Transverse colon (tissue), 4 donors: ENCODE results near the gene ANO1. TPM values are rescaled to one million over a fixed set of nuclear protein-coding genes. Genes with fewer than 3 reads are reported as not detected.

Experiments used
- DNase-seq: peaks from one replicate; pipeline ENCODE4 v3.0.0-alpha.2; 2019
- H3K27ac ChIP-seq, 4 donors: fragments of 200-600 bp; sonication (generic); 2 replicates each; pipeline ENCODE4 v1.5.1; 2016 to 2018; ENCODE audit warnings: inconsistent platforms in 4 of 4
- H3K27me3 ChIP-seq: fragments of 200-600 bp; sonication (generic); 2 replicates; pipeline ENCODE4 v1.5.1; 2017; ENCODE audit warnings: inconsistent platforms
- H3K36me3 ChIP-seq, 4 donors: fragments of 200-600 bp; sonication (generic); 2 replicates each; pipeline ENCODE4 v1.5.1; 2017 to 2019; ENCODE audit warnings: inconsistent platforms in 4 of 4
- H3K4me1 ChIP-seq, 4 donors: fragments of 200-600 bp; sonication (generic); 2 replicates each; pipeline ENCODE4 v1.5.1; 2017 to 2020; ENCODE audit warnings: inconsistent platforms in 4 of 4
- H3K4me3 ChIP-seq, 4 donors: fragments of 200-600 bp; sonication (generic); 1 replicate in 1 of 4; 2 replicates in 3 of 4; pipeline versions ENCODE4 v1.5.1 to v1.6.1; 2017 to 2019; ENCODE audit warnings: inconsistent platforms in 4 of 4
- H3K9me3 ChIP-seq, 2 donors: fragments of 200-600 bp; sonication (generic); 2 replicates each; pipeline ENCODE4 v1.5.1; 2017 to 2019; ENCODE audit warnings: inconsistent platforms in 2 of 2
- EP300 ChIP-seq: sonication (generic); formaldehyde crosslinking; IDR thresholded peaks from one replicate; pipeline ENCODE4 v1.6.1; 2017; ENCODE audit warnings: antibody characterized with exemption, low read depth
- POLR2A ChIP-seq: fragments of 450-650 bp; IDR thresholded peaks from one replicate; pipeline ENCODE4 v1.6.1; 2016; ENCODE audit warnings: antibody characterized with exemption, mild to moderate bottlenecking, moderate library complexity
- POLR2AphosphoS5 ChIP-seq, 3 donors: sonication (generic); formaldehyde crosslinking; IDR thresholded peaks; one replicate each; pipeline ENCODE4 v1.6.1; 2016; ENCODE audit warnings: antibody characterized with exemption in 3 of 3
- WGBS, 2 donors: methylation state at CpG; one replicate each; pipeline ENCODE4 v1.1.5; 2018; ENCODE audit warnings: low coverage in 1 of 2; 5-methylcytosine and 5-hydroxymethylcytosine counted together
- in situ Hi-C, 4 donors: fragments of 200-750 bp; cut with MboI; loops; one replicate each; pipeline versions ENCODE4 v1.15.0 to v1.15.1; 2017; ENCODE audit warnings: low sequenced_read_pairs in 3 of 4, low pct_ligation_motif_present in 1 of 4, low pct_unique_long_range_greater_than_20kb in 1 of 4
- intact Hi-C: fragments of 100-400 bp; cut with DNase I; formaldehyde crosslinking; loops from one replicate; pipeline ENCODE4 v1.15.1; 2023; ENCODE audit warnings: low total_unique reads
- total RNA-seq, 4 donors: library from RNA; depleted of rRNA; stranded (reverse); fragments of >200 nt; gene quantifications; one replicate each; pipeline ENCODE4 v1.1.0, GENCODE V29; 2016
- TF ChIP-seq, protein P1 (sequence below), 5 experiments: fragments of 200-600 bp in 3 of 5; fragments of 450-650 bp in 2 of 5; sonication (generic) in 3 of 5; IDR thresholded peaks; 1 replicate in 2 of 5; 2 replicates in 3 of 5; pipeline ENCODE4 v1.5.1; 2016 to 2017; ENCODE audit warnings: antibody characterized with exemption in 5 of 5, inconsistent platforms in 3 of 5, mild to moderate bottlenecking in 2 of 5, moderate library complexity in 1 of 5

ANO1 gene
- total RNA-seq, 4 donors from 2014 or later = 7.9 to 20.9 (median 11.3) TPM

DNA sequence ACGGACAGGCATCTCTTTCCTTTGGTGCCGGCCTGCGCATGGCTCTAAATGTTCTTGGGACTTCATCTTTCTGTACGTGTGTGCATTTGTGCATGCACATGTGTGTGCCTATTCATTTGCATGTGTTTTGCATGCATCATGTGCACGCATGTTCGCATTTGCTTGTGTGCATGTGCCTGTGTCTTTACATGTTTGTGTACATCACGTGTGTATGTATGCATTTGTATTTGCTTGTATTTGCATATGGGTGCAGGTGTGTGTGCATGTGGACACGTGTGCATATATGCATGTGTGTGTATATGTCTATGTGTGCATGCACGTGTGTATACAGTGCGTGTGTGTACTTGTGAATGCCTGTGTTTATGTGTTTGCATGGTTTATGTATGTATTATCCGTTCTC is 111.5 kb downstream of the ANO1 start:
- Histone ChIP-seq H3K36me3 (no peaks in the 10 kb centered on the region), H3K27ac (no peak overlapping the region), H3K4me1 (no peaks in the 10 kb centered on the region), H3K4me3 (no peak overlapping the region), H3K27me3 (no peaks in the 10 kb centered on the region), H3K9me3 (no peaks in the 10 kb centered on the region)
- intact Hi-C loops (loop anchor here (5.0 kb wide), 1 partner anchor 497 kb away; no protein-coding TSS in a partner anchor), in situ Hi-C loops (loop anchor here (5.0 to 25.0 kb wide), 5 partner anchors 265 to 505 kb away; partner anchors contain the start of genes LTO1 (in 2 of the 4) and FGF19 (in 1 of the 4))
- no peak for DNase-seq
- TF ChIP-seq EP300 = no peak
- no peak for TF ChIP-seq POLR2AphosphoS5 (IDR thresholded peaks at IDR 0.05)
- no peak for TF ChIP-seq POLR2A
- TF ChIP-seq, protein P1, sequence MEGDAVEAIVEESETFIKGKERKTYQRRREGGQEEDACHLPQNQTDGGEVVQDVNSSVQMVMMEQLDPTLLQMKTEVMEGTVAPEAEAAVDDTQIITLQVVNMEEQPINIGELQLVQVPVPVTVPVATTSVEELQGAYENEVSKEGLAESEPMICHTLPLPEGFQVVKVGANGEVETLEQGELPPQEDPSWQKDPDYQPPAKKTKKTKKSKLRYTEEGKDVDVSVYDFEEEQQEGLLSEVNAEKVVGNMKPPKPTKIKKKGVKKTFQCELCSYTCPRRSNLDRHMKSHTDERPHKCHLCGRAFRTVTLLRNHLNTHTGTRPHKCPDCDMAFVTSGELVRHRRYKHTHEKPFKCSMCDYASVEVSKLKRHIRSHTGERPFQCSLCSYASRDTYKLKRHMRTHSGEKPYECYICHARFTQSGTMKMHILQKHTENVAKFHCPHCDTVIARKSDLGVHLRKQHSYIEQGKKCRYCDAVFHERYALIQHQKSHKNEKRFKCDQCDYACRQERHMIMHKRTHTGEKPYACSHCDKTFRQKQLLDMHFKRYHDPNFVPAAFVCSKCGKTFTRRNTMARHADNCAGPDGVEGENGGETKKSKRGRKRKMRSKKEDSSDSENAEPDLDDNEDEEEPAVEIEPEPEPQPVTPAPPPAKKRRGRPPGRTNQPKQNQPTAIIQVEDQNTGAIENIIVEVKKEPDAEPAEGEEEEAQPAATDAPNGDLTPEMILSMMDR (IDR thresholded peaks at IDR 0.05) = no peak
- WGBS, 2 donors = 86 to 88% methylated on average over 3 to 11 of the region's 11 CpGs

DNA sequence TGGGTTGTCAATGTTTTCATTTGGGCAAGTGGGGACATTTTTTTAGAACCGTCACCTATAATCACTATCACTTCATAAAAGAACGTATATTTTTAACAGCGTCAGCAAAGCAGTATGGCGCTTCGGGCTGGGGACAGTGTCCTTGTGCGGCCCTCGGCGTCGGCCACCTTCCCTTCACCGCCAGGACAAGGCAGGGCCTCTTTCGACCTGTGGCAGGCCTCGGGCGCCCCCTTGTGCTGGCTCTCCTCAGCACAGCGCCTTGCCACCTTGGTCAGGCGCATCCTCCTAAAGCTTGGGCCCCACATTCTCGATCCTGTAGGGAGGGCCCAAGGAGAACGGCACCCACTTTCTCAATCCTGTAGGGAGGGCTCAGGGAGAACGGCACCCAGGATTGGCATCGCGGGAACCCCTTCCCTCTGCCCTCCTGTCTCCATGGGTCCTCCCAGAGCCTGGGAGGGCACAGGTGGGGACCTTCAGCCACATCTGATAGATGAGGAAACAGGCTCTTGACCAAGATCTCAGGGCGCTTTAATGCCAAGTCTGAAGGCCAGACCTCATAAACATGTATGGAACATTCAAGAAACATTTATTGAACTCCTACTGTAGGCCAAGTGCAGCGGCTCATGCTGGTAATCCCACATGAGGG is 113.5 kb downstream of the ANO1 start:
- 16 to 25% methylated on average over 2 to 22 of the region's 22 CpGs for WGBS, 2 donors
- no peak overlapping the region for H3K27ac ChIP-seq

DNA sequence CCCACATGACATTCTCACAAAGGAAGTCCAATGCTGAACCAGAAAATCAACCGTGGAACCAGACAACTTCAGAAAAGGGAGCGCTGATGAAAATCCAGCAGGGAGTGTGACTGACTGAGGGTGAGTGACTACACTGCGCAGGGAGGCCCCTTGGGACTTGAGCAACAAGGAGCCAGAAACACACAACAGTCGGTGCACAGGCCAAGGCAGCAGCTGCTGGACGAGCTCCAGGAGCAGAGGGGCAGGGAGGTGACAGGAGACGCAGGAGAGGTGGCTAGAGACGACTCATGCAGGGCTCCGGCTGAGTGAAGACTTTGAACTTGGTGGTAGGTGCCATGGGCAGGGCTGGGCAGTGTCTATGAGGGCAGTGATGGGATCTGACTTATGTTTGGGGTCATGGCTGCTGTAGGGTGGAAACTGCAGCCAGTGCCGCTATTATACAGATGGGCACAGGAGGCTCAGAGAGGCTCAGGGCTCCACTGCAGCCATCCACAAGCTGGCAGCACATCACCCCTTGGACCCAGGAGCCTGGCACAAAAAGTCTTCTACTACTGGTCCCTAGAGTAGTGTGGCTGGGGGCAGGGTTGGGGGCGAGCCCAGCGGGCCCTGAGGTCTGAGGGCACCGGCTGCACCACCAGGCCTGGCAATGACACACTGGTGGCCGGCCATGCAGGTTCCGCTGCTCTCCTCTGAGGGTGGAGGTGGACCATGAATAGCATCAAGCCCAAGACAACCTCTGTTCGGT is 114.7 kb downstream of the ANO1 start:
- Histone ChIP-seq H3K27me3 (no peaks in the 10 kb centered on the region), H3K36me3 (no peaks in the 10 kb centered on the region), H3K9me3 (no peaks in the 10 kb centered on the region), H3K27ac (no peak overlapping the region), H3K4me1 (no peaks in the 10 kb centered on the region), H3K4me3 (no peak overlapping the region)
- in situ Hi-C loops = loop anchor here (5.0 to 25.0 kb wide), 4 partner anchors 281 to 508 kb away; partner anchors contain the start of genes LTO1 (in 2 of the 4) and FGF19 (in 1 of the 4)
- WGBS, 2 donors = 72 to 77% methylated on average over 6 to 15 of the region's 15 CpGs
- no peak for DNase-seq
- intact Hi-C loops = loop anchor here (5.0 kb wide), 1 partner anchor 501 kb away; no protein-coding TSS in a partner anchor
- TF ChIP-seq POLR2AphosphoS5 (IDR thresholded peaks at IDR 0.05) = no peak
- TF ChIP-seq, protein P1 (IDR thresholded peaks at IDR 0.05) = no peak
- no peak for TF ChIP-seq EP300
- no peak for TF ChIP-seq POLR2A

More for the DNA sequence above, 113.5 kb downstream of the ANO1 start:
- Histone ChIP-seq H3K4me3 (no peak overlapping the region), H3K4me1 (no peaks in the 10 kb centered on the region), H3K27me3 (no peaks in the 10 kb centered on the region), H3K9me3 (no peaks in the 10 kb centered on the region), H3K36me3 (no peaks in the 10 kb centered on the region)
- no peak for TF ChIP-seq POLR2AphosphoS5 (IDR thresholded peaks at IDR 0.05)
- no peak for TF ChIP-seq EP300
- TF ChIP-seq, protein P1 (IDR thresholded peaks at IDR 0.05) = peak; percentile 77 to 87 (median 85)
- no peak for TF ChIP-seq POLR2A
- in situ Hi-C loops (loop anchor here (5.0 to 25.0 kb wide), 4 partner anchors 279 to 507 kb away; partner anchors contain the start of genes LTO1 (in 2 of the 4) and FGF19 (in 1 of the 4)), intact Hi-C loops (loop anchor here (5.0 kb wide), 1 partner anchor 499 kb away; no protein-coding TSS in a partner anchor)
- DNase-seq = peak; percentile 79
